ENCODE measurements around the gene PERM1.

- TF ChIP-seq CTCF (IDR thresholded peaks at IDR 0.05): no peak
- TF ChIP-seq EZH2 (IDR thresholded peaks at IDR 0.05; ENCODE audit: borderline replicate concordance, insufficient read depth, low read depth, low read length, poor library complexity, severe bottlenecking): no peak
Measured at GRCh38 chr1:941015-941587, 40.8 kb downstream of the PERM1 start.
